Fibroblast of peridontal ligament (primary cell): Measurements from ENCODE around the gene AGBL5.

ENCODE experiments used
- DNase-seq: peaks from one replicate; pipeline ENCODE4 v3.0.0-alpha.2; 2010; ENCODE audit errors: extremely low read depth

AGBL5 gene

DNA sequence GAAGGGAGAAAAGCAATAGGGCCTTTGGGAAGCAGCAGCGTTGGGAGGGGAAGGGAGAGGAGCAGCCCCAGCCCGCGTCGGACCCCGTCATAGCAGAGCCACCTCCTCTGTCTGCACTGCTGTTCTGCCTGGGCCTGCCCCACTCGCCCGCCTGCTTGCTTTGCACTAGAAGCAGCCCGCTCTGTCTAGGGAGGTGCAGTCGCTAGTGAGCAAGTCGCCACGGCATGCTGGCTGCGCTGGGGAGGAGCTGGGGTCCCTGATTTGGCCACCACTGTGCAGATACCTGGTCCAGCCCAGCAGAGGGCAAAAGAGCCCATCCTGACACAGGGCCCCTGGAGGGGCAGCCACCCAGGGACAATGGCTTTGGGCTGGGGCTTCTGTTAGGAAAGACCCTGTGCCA, 26.7 kb upstream of the AGBL5 start:
- no peak for DNase-seq

DNA sequence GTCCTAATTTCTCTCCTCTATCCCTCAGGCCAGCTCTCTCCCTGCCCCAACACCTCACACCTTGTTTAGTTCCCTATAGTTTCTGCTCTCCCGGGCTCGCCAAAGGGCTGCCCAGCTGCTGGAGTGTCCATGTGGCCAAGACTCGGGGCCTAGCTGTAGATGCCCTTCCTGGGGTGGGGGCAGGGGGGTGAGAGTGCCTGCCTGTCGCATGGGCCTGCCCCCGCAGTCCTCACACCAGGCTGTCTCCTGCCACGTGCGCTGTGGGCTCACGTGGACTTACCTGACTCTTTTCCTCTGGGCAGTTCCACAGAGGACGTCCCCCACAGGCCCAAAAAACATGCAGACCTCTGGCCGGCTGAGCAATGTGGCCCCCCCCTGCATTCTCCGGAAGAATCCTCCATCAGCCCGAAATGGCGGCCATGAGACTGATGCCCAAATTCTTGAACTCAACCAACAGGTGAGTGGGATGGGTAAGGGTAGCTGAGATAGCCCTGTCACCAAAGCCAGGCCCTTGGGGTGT, 26.1 kb upstream of the AGBL5 start:
- DNase-seq = no peak

- DNase-seq = no peak
Measured at GRCh38 chr2:27025861-27026851, 25.3 kb upstream of the AGBL5 start.

DNA sequence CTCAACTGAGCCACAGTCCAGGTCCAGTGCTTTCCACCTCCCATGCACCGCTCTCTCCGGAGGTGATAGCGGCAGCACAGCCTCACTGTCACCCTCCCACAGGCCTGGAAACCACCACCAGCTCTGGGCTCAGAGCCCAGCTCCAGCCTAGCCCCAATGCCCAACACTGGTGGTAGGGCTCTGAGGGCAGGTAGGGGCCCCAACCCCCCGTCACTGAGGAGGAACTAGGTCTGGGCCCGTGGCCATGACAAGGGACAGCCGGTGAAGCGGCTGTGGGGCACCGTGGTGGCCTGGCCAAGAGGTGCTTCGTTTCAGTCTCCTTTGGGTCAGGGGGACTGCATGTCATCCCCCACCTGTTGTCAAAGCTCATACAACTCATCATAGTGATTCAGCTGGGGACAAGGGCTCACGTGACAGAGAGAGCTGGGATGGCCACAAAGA, 24.2 kb upstream of the AGBL5 start:
- DNase-seq = no peak

DNA sequence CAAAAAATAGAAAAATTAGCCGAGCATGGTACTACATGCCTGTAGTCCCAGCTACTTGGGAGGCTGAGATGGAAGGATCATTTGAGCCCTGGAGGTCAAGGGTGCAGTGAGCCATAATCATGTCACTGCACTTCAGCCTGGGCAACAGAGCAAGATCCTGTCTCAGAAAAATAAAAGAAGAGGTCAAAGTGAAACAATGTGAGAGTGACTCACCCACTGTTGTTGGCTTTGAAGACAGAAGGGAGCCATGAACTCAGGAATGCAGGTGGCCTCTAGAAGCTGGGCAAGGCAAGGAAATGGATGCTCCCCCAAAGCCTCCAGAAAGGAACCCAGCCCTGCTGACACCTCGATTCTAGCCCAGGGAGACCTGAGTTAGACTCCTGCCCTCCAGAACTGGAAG, 22.4 kb upstream of the AGBL5 start:
- no peak for DNase-seq

GRCh38 chr2:27032495-27033252, 18.8 kb upstream of the AGBL5 start, which contains the start of gene TMEM214:
Gene TMEM214, plus strand, starts transcription at chr2:27032965. Its CDS starts 51 bp downstream, at chr2:27033016.
- peak; percentile 83 for DNase-seq

DNA sequence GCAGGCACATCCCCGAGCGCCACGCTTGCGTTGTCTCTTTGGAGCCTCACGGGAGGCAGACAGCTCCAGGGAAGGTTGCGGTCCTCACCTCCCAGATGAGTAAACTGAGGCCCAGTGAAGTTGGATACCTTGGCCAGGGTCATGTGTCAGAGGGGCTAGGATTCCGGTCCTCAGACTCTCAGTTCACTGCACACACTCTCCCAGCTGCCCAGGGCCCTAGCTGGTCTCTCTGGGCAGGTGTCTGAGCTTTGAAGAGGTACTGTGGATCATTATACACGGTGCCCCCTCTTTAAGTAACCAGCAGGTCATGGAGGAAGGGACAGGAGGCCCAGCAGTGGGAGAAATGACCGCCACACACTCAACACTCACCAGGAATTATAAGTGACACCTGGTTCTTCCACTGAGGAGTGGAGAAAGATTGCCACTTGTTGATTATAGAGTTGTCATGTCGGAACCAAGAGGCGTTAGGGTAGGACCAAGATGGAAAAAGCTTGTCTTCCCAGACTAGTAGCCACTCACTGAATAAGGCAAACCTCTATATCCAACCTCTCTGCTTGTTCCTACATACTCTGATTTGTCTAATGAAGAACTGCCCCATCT, 18.1 kb upstream of the AGBL5 start:
- no peak for DNase-seq

GRCh38 chr2:27038012-27038411, 13.5 kb upstream of the AGBL5 start:
- DNase-seq = no peak

- DNase-seq = no peak
Measured at GRCh38 chr2:27038631-27039339, 12.7 kb upstream of the AGBL5 start.

- no peak for DNase-seq
Measured at GRCh38 chr2:27039426-27039825, 12.0 kb upstream of the AGBL5 start.

DNA sequence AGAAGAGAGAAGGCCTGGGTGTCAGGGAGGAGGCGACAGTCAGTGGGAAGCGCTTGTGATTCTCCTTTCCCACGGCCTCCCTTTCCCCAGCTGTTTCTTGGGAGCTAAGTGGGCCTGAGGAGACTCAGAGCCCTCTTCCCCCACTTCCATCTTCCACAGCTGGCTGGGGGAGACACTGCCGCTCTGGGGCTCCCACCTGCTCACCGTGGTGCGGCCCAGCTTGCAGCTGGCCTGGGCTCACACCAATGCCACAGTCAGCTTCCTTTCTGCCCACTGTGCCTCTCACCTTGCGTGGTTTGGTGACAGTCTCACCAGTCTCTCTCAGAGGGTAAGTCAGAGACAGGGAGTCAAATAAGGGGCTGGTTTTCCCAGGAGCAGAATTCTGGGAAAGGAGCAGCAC, 11.6 kb upstream of the AGBL5 start:
- DNase-seq = no peak

GRCh38 chr2:27040282-27040681, 11.2 kb upstream of the AGBL5 start:
- no peak for DNase-seq

- no peak for DNase-seq
Measured at GRCh38 chr2:27041752-27042151, 9.7 kb upstream of the AGBL5 start.

GRCh38 chr2:27042159-27042661, 9.3 kb upstream of the AGBL5 start:
- no peak for DNase-seq

- DNase-seq = peak; percentile 63
Measured at GRCh38 chr2:27042985-27043634, 8.4 kb upstream of the AGBL5 start.

- DNase-seq = no peak
Measured at GRCh38 chr2:27049422-27050280, 1.8 kb upstream of the AGBL5 start.

- peak; percentile 99 for DNase-seq
Measured at GRCh38 chr2:27050281-27050995, 1.0 kb upstream of the AGBL5 start.

- DNase-seq = no peak
Measured at GRCh38 chr2:27051902-27052645, 606 bp downstream of the AGBL5 start.
